Ishikawa (cell line): ENCODE results near the gene PLCG1.

Source experiments
- EP300 ChIP-seq: IDR thresholded peaks from 2 replicates; pipeline ENCODE4 v1.6.1; 2012; ENCODE audit warnings: borderline replicate concordance
- TEAD4 ChIP-seq: IDR thresholded peaks from 2 replicates; pipeline ENCODE4 v1.6.1; 2012

GRCh38 chr20:41138475-41139226 lies 1.3 kb downstream of the PLCG1 start:
- TF ChIP-seq EP300 (no peak), TEAD4 (no peak)
